K562 (cell line): ENCODE measurements around the gene JMJD1C. TPM values are rescaled to one million over a fixed set of nuclear protein-coding genes. Genes with fewer than 3 reads are reported as not detected.

Experiments used
- HDAC6 ChIP-seq: IDR thresholded peaks from 2 replicates; pipeline ENCODE4 v1.6.1; 2012; ENCODE audit warnings: low read depth, mild to moderate bottlenecking, control low read depth, inconsistent platforms, low read length, moderate library complexity
- HDAC8 ChIP-seq: fragments of 450-650 bp; IDR thresholded peaks from 2 replicates; pipeline ENCODE4 v1.6.1; 2016; ENCODE audit warnings: mild to moderate bottlenecking, missing genetic modification characterization, moderate library complexity, missing compliant biosample characterization
- ILF3 ChIP-seq: fragments of 450-650 bp; IDR thresholded peaks from 2 replicates; pipeline ENCODE4 v1.6.1; 2018; ENCODE audit warnings: antibody characterized with exemption, mild to moderate bottlenecking, moderate library complexity, borderline replicate concordance
- KLF10 ChIP-seq: fragments of 250-450 bp; sonication (Bioruptor Pico); IDR thresholded peaks from 2 replicates; pipeline ENCODE4 v1.6.1; 2021; ENCODE audit warnings: matching md5 sums
- KLF6 ChIP-seq: fragments of 250-450 bp; sonication (Bioruptor Pico); IDR thresholded peaks from 2 replicates; pipeline ENCODE4 v1.4.0; 2020; ENCODE audit warnings: mild to moderate bottlenecking, moderate library complexity, borderline replicate concordance
- MIER1 ChIP-seq: fragments of 450-650 bp; IDR thresholded peaks from 2 replicates; pipeline ENCODE4 v1.6.1; 2016; ENCODE audit warnings: antibody characterized with exemption, mild to moderate bottlenecking, low read depth
- MTA2 ChIP-seq: fragments of 450-650 bp; IDR thresholded peaks from 2 replicates; pipeline ENCODE4 v1.6.1; 2016; ENCODE audit warnings: low read depth
- NR1H2 ChIP-seq: sonication (generic); formaldehyde crosslinking; IDR thresholded peaks from 2 replicates; pipeline ENCODE4 v1.4.0; 2020; ENCODE audit warnings: mild to moderate bottlenecking, missing genetic modification reagents
- RNF2 ChIP-seq: sonication (generic); IDR thresholded peaks from 2 replicates; pipeline ENCODE4 v1.6.1; 2016
- SAP30 ChIP-seq: fragments of 200-600 bp; sonication (generic); IDR thresholded peaks from 2 replicates; pipeline ENCODE4 v1.6.1; 2012; ENCODE audit warnings: borderline replicate concordance, low read depth, mild to moderate bottlenecking, moderate library complexity, low read length, control low read depth, inconsistent platforms; ENCODE audit not compliant: insufficient read depth, poor library complexity, severe bottlenecking
- SMC3 ChIP-seq: conservative IDR thresholded peaks from 2 replicates; pipeline ENCODE4 v1.6.1; 2011; ENCODE audit warnings: low read depth, low read length, improper control_type of control experiment; ENCODE audit not compliant: insufficient read depth
- SRSF3 ChIP-seq: fragments of 200-400 bp; formaldehyde crosslinking; IDR thresholded peaks from 2 replicates; pipeline ENCODE4 v1.6.1; 2016; ENCODE audit warnings: mild to moderate bottlenecking, low read length, moderate library complexity; ENCODE audit not compliant: insufficient read depth
- STAT5B ChIP-seq: fragments of 250-450 bp; sonication (Bioruptor Pico); IDR thresholded peaks from 2 replicates; pipeline ENCODE4 v1.8.0; 2021; ENCODE audit warnings: mild to moderate bottlenecking, inconsistent platforms
- TEAD2 ChIP-seq: fragments of 450-650 bp; IDR thresholded peaks from 2 replicates; pipeline ENCODE4 v1.6.1; 2016; ENCODE audit warnings: missing genetic modification characterization, control low read depth, missing compliant biosample characterization
- ZBTB40 ChIP-seq, 2 experiments: fragments of 450-650 bp in 1 of 2; sonication (generic) in 1 of 2; formaldehyde crosslinking in 1 of 2; IDR thresholded peaks; 2 replicates each; pipeline versions ENCODE4 v1.7.1 to v1.9.0; 2016 to 2022; ENCODE audit warnings: inconsistent platforms in 1 of 2, mild to moderate bottlenecking in 1 of 2, missing genetic modification reagents in 1 of 2
- ZNF24 ChIP-seq: fragments of 450-650 bp; IDR thresholded peaks from 2 replicates; pipeline ENCODE4 v1.6.1; 2016
- ZNF354B ChIP-seq: fragments of 250-450 bp; sonication (Bioruptor Pico); IDR thresholded peaks from 2 replicates; pipeline ENCODE4 v1.4.0; 2020
- ZNF398 ChIP-seq: fragments of 250-450 bp; sonication (Bioruptor Pico); IDR thresholded peaks from 2 replicates; pipeline ENCODE4 v1.8.0; 2021; ENCODE audit warnings: moderate library complexity, mild to moderate bottlenecking, inconsistent platforms
- polyA plus RNA-seq, 8 experiments: library from polyadenylated mRNA; depleted of rRNA in 4 of 8; stranded (reverse) in 5 of 8; unstranded in 3 of 8; fragments of >200 nt; fragmentation: Nextera tagmentation in 2 of 8; fragmentation: Illumina TruSeq in 1 of 8; extraction: Ambion mirVana in 2 of 8; extraction: Trizol in 1 of 8; gene quantifications; 2 replicates each; pipeline versions ENCODE4 v1.2.1 to v1.2.3, GENCODE V29; 2011 to 2014; ENCODE audit warnings: inconsistent platforms in 1 of 8, missing spikeins in 1 of 8
- total RNA-seq, 7 experiments: library from RNA; depleted of rRNA in 6 of 7; stranded (reverse); fragments of >200 nt in 6 of 7; fragmentation: Illumina TruSeq in 2 of 7; extraction: Trizol in 2 of 7; gene quantifications; 2 replicates each; pipeline versions ENCODE4 v1.2.1 to v1.2.3, GENCODE V29; 2011 to 2021; ENCODE audit warnings: low replicate concordance in 1 of 7
- TF ChIP-seq, protein P1 (sequence below): fragments of 450-650 bp; IDR thresholded peaks from 2 replicates; pipeline ENCODE4 v1.6.1; 2016; ENCODE audit warnings: low read depth, mild to moderate bottlenecking, moderate library complexity

JMJD1C gene
- total and polyA plus RNA-seq, 9 of the 15 experiments (the other 6 are each of a cell fraction or from before 2014, with no cell fraction given), result 25.3 to 68.0 (median 47.2) TPM

GRCh38 chr10:63265222-63265617 lies 200.6 kb downstream of the JMJD1C start (continued):
- TF ChIP-seq SAP30, result no peak
- TF ChIP-seq STAT5B (CRISPR knock-in tag), result no peak
- no peak for TF ChIP-seq TEAD2
- TF ChIP-seq HDAC6, result no peak
- TF ChIP-seq RNF2, result no peak
- TF ChIP-seq ZNF398 (CRISPR knock-in tag), result no peak
- TF ChIP-seq MIER1, result no peak
- TF ChIP-seq ZNF24, result no peak
- TF ChIP-seq KLF6 (CRISPR knock-in tag), result no peak
- no peak for TF ChIP-seq ZNF354B (CRISPR knock-in tag)
- TF ChIP-seq ZBTB40 (IDR thresholded peaks at IDR 0.05), result no peak
- TF ChIP-seq ZBTB40 (CRISPR knock-in tag; IDR thresholded peaks at IDR 0.05), result no peak
- TF ChIP-seq, protein P1, sequence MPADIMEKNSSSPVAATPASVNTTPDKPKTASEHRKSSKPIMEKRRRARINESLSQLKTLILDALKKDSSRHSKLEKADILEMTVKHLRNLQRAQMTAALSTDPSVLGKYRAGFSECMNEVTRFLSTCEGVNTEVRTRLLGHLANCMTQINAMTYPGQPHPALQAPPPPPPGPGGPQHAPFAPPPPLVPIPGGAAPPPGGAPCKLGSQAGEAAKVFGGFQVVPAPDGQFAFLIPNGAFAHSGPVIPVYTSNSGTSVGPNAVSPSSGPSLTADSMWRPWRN, result no peak
- TF ChIP-seq MTA2, result no peak
- no peak for TF ChIP-seq ILF3
- TF ChIP-seq HDAC8 (tag), result no peak
- no peak for TF ChIP-seq KLF10
- TF ChIP-seq NR1H2 (CRISPR knock-in tag), result no peak
- no peak for TF ChIP-seq SMC3
- TF ChIP-seq SRSF3, result no peak
